ENCODE data around the gene NPVF. TPM values are rescaled to one million over a fixed set of nuclear protein-coding genes. Genes with fewer than 3 reads are reported as not detected.
A peak's percentile ranks its signal among the peaks of the same experiment; 100 is the strongest.

The NPVF gene, protein sequence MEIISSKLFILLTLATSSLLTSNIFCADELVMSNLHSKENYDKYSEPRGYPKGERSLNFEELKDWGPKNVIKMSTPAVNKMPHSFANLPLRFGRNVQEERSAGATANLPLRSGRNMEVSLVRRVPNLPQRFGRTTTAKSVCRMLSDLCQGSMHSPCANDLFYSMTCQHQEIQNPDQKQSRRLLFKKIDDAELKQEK
- total RNA-seq, result not detected

- no peak for DNase-seq
- H3K27me3 Mint-ChIP-seq, result peaks cover 14% of the 10 kb centered on the region
- H3K9me3 Mint-ChIP-seq, result no peaks in the 10 kb centered on the region
- no peaks in the 10 kb centered on the region for H3K36me3 Mint-ChIP-seq (ENCODE audit: low read depth)
- ChIA-PET POLR2A (no interaction called here), CTCF (no interaction called here)
- H3K4me3 Mint-ChIP-seq, result no peak within 1 kb of the TSS
- H3K27ac Mint-ChIP-seq, result no peak within 1 kb of the TSS
- H3K4me1 Mint-ChIP-seq, result no peaks in the 10 kb centered on the region
Measured at GRCh38 chr7:25228386-25228785, at the start of gene NPVF. NPVF (minus strand) TSS chr7:25228486; CDS start chr7:25228439, 47 bp downstream.

- no peak for DNase-seq
- Mint-ChIP-seq H3K4me3 (no peak overlapping the region), H3K36me3 (ENCODE audit: low read depth) (no peaks in the 10 kb centered on the region), H3K27me3 (no peaks in the 10 kb centered on the region), H3K9me3 (no peaks in the 10 kb centered on the region), H3K4me1 (no peaks in the 10 kb centered on the region), H3K27ac (no peak overlapping the region)
- ChIA-PET POLR2A (no interaction called here), CTCF (no interaction called here)
Measured at GRCh38 chr7:25272265-25272664, 44.0 kb upstream of the NPVF start.

- ChIA-PET CTCF (no interaction called here), POLR2A (no interaction called here)
- Mint-ChIP-seq H3K4me3 (no peak overlapping the region), H3K4me1 (peaks cover 29% of the 10 kb centered on the region), H3K27me3 (peaks cover 5% of the 10 kb centered on the region), H3K36me3 (ENCODE audit: low read depth) (no peaks in the 10 kb centered on the region), H3K27ac (no peak overlapping the region), H3K9me3 (no peaks in the 10 kb centered on the region)
- DNase-seq, result no peak
Measured at GRCh38 chr7:25263337-25263736, 35.1 kb upstream of the NPVF start.

DNA sequence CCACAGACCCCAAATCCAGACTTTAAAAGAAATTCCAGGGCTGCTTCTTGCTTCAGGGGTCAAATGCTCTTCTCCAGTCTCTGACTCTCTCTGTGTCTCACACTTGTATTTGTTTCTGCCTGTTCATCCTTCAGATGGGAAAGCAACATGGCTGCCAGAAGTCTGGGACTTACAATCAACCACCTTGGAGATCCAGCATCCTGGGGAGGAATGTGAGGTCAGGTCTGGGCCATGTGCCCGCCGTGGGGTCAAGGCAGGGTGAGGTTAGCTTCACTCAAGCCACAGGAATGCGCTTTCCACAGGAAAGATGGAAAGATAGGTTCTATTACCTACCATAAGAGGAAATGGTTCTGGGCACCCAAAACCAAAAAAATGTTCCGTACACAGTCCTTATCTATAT is 34.3 kb upstream of the NPVF start:
- Mint-ChIP-seq H3K4me1 (peaks cover 29% of the 10 kb centered on the region), H3K9me3 (no peaks in the 10 kb centered on the region), H3K36me3 (ENCODE audit: low read depth) (no peaks in the 10 kb centered on the region), H3K27me3 (peaks cover 5% of the 10 kb centered on the region), H3K4me3 (no peak overlapping the region), H3K27ac (no peak overlapping the region)
- ChIA-PET POLR2A (no interaction called here), CTCF (no interaction called here)
- DNase-seq, result no peak

- H3K9me3 Mint-ChIP-seq, result no peaks in the 10 kb centered on the region
- H3K27ac Mint-ChIP-seq, result peak overlapping the region; percentile 80
- ChIA-PET POLR2A (no interaction called here), CTCF (interaction anchor here (1.0 to 3.5 kb wide), 3 partner anchors 128 to 590 kb away, joined by 3 to 22 read pairs (median 4); no protein-coding TSS in a partner anchor)
- H3K27me3 Mint-ChIP-seq, result peaks cover 5% of the 10 kb centered on the region
- peaks cover 29% of the 10 kb centered on the region for H3K4me1 Mint-ChIP-seq
- peak overlapping the region; percentile 49 for H3K4me3 Mint-ChIP-seq
- H3K36me3 Mint-ChIP-seq (ENCODE audit: low read depth), result no peaks in the 10 kb centered on the region
- no peak for DNase-seq
Measured at GRCh38 chr7:25261545-25262140, 33.4 kb upstream of the NPVF start.

DNA sequence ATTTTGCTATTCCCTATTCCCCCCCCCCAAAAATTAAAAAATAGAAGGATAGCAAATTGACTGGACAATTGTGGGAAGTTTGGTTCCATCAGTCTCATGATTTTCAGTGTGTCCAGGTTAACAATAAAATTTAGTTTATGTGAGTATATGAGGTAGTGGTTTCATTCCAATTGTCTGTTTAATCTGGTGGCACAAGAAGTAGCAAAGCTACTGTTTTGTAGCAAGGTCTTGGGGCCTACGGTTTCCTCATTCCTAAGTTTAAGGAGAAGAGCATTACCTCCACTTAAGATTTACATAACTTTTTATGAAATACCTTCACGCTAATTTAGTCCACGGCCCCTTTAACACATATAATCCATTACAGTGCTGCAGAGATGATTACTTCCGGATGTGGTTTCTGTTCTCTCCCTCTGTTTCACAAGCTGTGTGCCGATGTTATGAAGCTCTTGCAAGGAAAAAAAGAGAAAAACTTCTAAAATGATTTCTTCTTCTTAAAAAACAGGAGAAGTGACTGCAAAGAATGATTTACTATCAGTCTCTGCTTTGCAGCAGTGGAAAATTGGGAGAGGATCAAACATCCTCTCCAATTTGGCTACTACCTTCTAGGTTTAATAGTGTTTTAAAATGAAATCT is 32.7 kb upstream of the NPVF start:
- H3K4me3 Mint-ChIP-seq, result peak overlapping the region; percentile 49
- H3K36me3 Mint-ChIP-seq (ENCODE audit: low read depth), result no peaks in the 10 kb centered on the region
- ChIA-PET POLR2A (no interaction called here), CTCF (interaction anchor here (0.9 to 3.5 kb wide), 4 partner anchors 129 to 591 kb away, joined by 3 to 22 read pairs (median 4); no protein-coding TSS in a partner anchor)
- H3K9me3 Mint-ChIP-seq, result no peaks in the 10 kb centered on the region
- H3K4me1 Mint-ChIP-seq, result peaks cover 29% of the 10 kb centered on the region
- DNase-seq, result peak; percentile 43
- H3K27me3 Mint-ChIP-seq, result peaks cover 5% of the 10 kb centered on the region
- peak overlapping the region; percentile 80 for H3K27ac Mint-ChIP-seq

DNA sequence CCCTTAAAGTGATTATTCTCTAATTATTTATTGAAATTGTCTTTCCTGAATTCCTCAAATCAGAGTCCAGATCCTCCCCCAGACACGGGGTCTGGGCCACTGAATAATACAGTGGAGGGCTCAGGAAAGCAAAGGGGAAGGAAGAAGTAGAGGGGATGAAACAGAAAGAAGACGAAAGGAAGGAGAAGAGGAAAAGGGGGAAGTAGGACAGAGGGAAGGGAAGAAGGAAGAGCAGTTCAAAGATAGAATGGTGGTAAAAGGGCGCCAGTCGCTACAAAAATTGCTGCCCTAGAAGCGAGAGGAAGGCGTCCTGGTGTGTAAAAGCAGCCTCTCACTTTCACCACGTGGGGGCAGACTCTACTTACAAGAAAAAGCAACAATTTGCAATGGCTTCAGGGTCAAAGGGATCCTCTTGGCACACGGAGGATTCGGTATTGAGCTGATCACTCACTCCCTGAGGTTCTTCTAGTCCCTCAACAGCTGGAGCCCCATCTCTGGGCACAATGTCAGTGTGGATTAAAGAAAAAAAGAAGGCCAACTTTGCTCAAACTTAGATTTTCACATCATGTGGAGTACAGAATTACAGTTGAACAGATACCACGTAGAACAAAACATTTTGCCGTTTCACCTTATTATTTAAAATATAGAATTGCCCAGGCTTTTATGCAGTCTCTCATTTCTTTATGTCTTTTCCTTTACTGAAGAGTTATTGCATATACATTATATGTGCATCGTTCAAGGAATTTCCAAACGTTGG is 31.4 kb upstream of the NPVF start:
- Mint-ChIP-seq H3K27ac (peak overlapping the region; percentile 28), H3K4me3 (no peak overlapping the region), H3K36me3 (ENCODE audit: low read depth) (no peaks in the 10 kb centered on the region), H3K9me3 (no peaks in the 10 kb centered on the region), H3K27me3 (peaks cover 5% of the 10 kb centered on the region), H3K4me1 (peaks cover 29% of the 10 kb centered on the region)
- DNase-seq, result peak; percentile 84
- CTCF ChIA-PET, result interaction anchor here (0.6 to 3.5 kb wide), 7 partner anchors 12 to 638 kb away, joined by 3 to 22 read pairs (median 4); no protein-coding TSS in a partner anchor
- POLR2A ChIA-PET, result interaction anchor here (0.5 kb wide), 1 partner anchor 206 kb away, joined by 3 read pairs; no protein-coding TSS in a partner anchor

DNA sequence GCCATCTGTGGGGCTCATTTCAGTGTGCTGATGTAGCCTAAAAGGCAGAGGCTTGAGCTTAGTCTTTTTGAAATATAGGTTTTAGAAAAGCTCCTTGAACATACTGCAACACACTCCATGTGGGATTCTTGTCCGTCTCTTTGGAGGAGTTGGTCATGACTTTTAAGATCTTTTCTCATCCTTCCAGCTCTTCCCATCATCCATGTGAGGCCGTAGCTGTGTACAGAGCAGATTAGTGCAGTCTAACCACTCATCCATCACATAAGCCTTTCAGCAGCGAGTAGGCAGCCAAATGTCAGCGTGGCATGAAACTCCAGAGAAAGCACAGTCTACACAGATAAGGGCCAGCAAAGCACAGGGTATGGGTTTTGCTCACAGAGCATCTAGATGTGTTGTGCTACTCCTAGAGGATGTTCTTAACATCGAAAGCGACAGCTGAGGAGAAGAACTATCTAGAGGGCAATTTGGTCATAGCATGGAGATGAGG is 28.1 kb upstream of the NPVF start:
- POLR2A ChIA-PET, result no interaction called here
- Mint-ChIP-seq H3K27ac (no peak overlapping the region), H3K4me1 (peaks cover 20% of the 10 kb centered on the region), H3K9me3 (no peaks in the 10 kb centered on the region), H3K4me3 (no peak overlapping the region), H3K27me3 (peaks cover 2% of the 10 kb centered on the region), H3K36me3 (ENCODE audit: low read depth) (no peaks in the 10 kb centered on the region)
- CTCF ChIA-PET, result interaction anchor here (1.5 to 2.1 kb wide), 2 partner anchors 10 to 23 kb away, joined by 3 to 5 read pairs; no protein-coding TSS in a partner anchor
- no peak for DNase-seq

DNA sequence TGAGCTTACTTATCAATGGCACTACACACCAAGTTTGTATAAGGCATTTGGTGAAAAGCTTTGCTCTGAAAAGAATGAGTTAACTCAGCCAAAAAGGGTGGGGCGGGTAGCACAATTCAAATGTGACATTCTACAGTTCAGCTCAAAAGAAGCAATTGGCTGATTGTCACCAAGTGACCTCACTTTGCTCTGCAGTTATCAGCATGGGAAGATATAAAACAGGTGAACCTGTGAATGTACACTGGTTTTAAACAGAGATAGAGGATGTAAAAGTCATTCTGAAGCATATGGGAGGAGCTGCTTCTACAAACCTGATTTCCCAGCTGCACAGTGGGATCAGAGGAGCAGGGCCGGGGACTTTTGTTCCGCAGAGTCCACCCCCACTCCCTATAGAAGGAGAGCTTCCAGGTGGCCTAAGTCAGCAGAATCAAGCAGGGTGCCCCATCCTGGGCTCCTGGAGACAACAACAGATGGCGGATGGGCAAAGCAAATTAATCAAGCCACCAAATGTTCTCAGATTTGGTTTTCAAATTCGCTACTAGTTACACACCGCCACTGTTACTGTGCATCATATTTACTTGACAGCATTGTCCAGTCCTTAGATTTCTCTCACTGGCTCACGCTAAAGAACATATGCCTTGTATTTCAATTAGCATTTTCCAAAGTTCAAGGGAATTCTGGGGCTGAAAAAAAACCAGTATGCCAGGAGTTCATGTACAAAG is 27.5 kb upstream of the NPVF start:
- no peaks in the 10 kb centered on the region for H3K36me3 Mint-ChIP-seq (ENCODE audit: low read depth)
- H3K4me1 Mint-ChIP-seq, result peaks cover 14% of the 10 kb centered on the region
- no peak for DNase-seq
- H3K27ac Mint-ChIP-seq, result no peak overlapping the region
- H3K4me3 Mint-ChIP-seq, result no peak overlapping the region
- H3K9me3 Mint-ChIP-seq, result no peaks in the 10 kb centered on the region
- ChIA-PET POLR2A (interaction anchor here (0.7 kb wide), 1 partner anchor 183 kb away, joined by 3 read pairs; no protein-coding TSS in a partner anchor), CTCF (interaction anchor here (0.6 to 2.1 kb wide), 4 partner anchors 11 to 103 kb away, joined by 3 to 5 read pairs (median 3); no protein-coding TSS in a partner anchor)
- H3K27me3 Mint-ChIP-seq, result peaks cover 2% of the 10 kb centered on the region

DNA sequence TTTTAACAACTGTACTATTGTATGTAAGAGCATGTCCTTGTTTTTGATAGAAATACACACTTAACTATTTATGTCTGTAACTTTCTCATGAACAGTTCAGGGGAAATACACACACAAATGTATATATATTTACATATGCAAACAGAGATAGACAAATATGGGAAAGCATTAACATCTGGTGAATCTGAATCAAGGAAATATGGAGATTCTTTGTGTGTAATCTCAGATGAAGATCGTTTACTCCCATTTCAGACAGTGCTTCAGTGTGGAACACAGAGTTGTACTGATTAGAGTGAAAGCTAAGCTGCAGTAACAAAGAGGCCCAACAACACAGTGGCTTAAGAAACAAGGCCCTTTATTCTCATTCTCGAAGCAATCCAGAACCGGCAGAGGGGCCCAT is 26.3 kb upstream of the NPVF start:
- ChIA-PET CTCF (interaction anchor here (1.5 kb wide), 1 partner anchor 21 kb away, joined by 3 read pairs; no protein-coding TSS in a partner anchor), POLR2A (no interaction called here)

GRCh38 chr7:25253714-25254113 is 25.4 kb upstream of the NPVF start:
- H3K4me1 Mint-ChIP-seq, result no peaks in the 10 kb centered on the region
- H3K27ac Mint-ChIP-seq, result no peak overlapping the region
- ChIA-PET POLR2A (no interaction called here), CTCF (no interaction called here)
- peaks cover 2% of the 10 kb centered on the region for H3K27me3 Mint-ChIP-seq
- no peaks in the 10 kb centered on the region for H3K36me3 Mint-ChIP-seq (ENCODE audit: low read depth)
- no peak for DNase-seq
- no peaks in the 10 kb centered on the region for H3K9me3 Mint-ChIP-seq
- H3K4me3 Mint-ChIP-seq, result no peak overlapping the region

More for the DNA sequence above, 26.3 kb upstream of the NPVF start:
- Mint-ChIP-seq H3K4me1 (peaks cover 2% of the 10 kb centered on the region), H3K27me3 (peaks cover 2% of the 10 kb centered on the region), H3K36me3 (ENCODE audit: low read depth) (no peaks in the 10 kb centered on the region), H3K27ac (no peak overlapping the region), H3K9me3 (no peaks in the 10 kb centered on the region), H3K4me3 (no peak overlapping the region)
- no peak for DNase-seq

DNA sequence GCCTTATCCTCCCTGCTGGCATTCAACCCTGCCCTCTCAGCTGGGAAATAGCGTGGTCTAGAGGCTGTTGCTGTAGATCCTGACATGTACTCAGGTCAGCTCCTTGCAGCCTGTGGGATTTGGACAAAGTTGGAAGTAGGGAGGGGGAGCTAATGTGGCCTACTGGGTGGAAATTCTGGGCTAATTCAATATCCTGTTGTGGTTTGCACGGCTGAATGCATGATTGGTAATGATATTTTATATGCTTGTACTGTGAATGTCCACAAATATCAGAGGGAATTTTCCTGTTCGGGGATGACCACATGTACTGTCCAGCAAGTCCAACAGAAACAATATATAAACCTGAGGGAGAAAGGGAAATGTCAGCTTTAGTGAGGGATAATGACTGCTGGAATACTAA is 22.1 kb upstream of the NPVF start:
- Mint-ChIP-seq H3K4me3 (no peak overlapping the region), H3K27me3 (peaks cover 7% of the 10 kb centered on the region)

More for the DNA sequence above, 22.1 kb upstream of the NPVF start:
- CTCF ChIA-PET, result no interaction called here
- Mint-ChIP-seq H3K36me3 (ENCODE audit: low read depth) (no peaks in the 10 kb centered on the region), H3K27ac (no peak overlapping the region), H3K9me3 (no peaks in the 10 kb centered on the region), H3K4me1 (no peaks in the 10 kb centered on the region)
- POLR2A ChIA-PET, result no interaction called here
- no peak for DNase-seq
